ENCODE measurements around the gene ZNF580. TPM values are rescaled to one million over a fixed set of nuclear protein-coding genes. Genes with fewer than 3 reads are reported as not detected.

Gene ZNF580
- total and polyA plus RNA-seq, 10 of the 15 experiments (the other 5 are each of a cell fraction or from before 2014, with no cell fraction given) = 2.3 to 31.8 (median 10.0) TPM

GRCh38 chr19:55605637-55606470, 34.9 kb upstream of the ZNF580 start, which contains the start of gene ZNF865 (continued):
- TF ChIP-seq FOXK2 (IDR thresholded peaks at IDR 0.05) (no peak), CREM (IDR thresholded peaks at IDR 0.05; ENCODE audit: low read depth) (0 out of 2 replicates have a peak, but pooled peaks have one; percentile 29), SMARCA5 (IDR thresholded peaks at IDR 0.05) (peak; percentile 67; the same call in 1 of the 2 replicates), JUNB (IDR thresholded peaks at IDR 0.05) (peak; percentile 33; the same call in 1 of the 2 replicates), TARDBP (IDR thresholded peaks at IDR 0.05; ENCODE audit: borderline replicate concordance) (no peak), NR2F1 (conservative IDR thresholded peaks at IDR 0.05) (no peak), HDGF (IDR thresholded peaks at IDR 0.05) (no peak), MYC (IDR thresholded peaks at IDR 0.05; ENCODE audit: insufficient read depth, insufficient read length, insufficient replicate concordance, low read length, severe bottlenecking) (no peak), PBX3 (IDR thresholded peaks at IDR 0.05; ENCODE audit: insufficient replicate concordance, low read depth, low read length) (no peak), SREBF2 (IDR thresholded peaks at IDR 0.05; ENCODE audit: low read length) (no peak), BHLHE40 (IDR thresholded peaks at IDR 0.05; ENCODE audit: borderline replicate concordance in 1 of 2, low read depth in 2 of 2, low read length in 1 of 2) (0 out of 4 replicates have a peak, but pooled peaks of 1 of the 2 experiments have one; percentile 16), MTA2 (IDR thresholded peaks at IDR 0.05; ENCODE audit: low read depth) (peak; percentile 49), SMAD5 (IDR thresholded peaks at IDR 0.05; ENCODE audit: low read depth) (no peak), PML (IDR thresholded peaks at IDR 0.05; ENCODE audit: low read length) (peak; percentile 35; the same call in 1 of the 2 replicates), PAX8 (IDR thresholded peaks at IDR 0.05) (no peak), POLR2AphosphoS2 (IDR thresholded peaks at IDR 0.05; ENCODE audit: low read depth, low read length) (no peak), ASH2L (IDR thresholded peaks at IDR 0.05; ENCODE audit: borderline replicate concordance, low read depth) (no peak), CEBPB (IDR thresholded peaks at IDR 0.05; ENCODE audit: borderline replicate concordance in 1 of 2, low read depth in 2 of 2, low read length in 2 of 2) (no peak), MLLT1 (IDR thresholded peaks at IDR 0.05) (no peak), YBX1 (IDR thresholded peaks at IDR 0.05) (no peak), RAD21 (IDR thresholded peaks at IDR 0.05; ENCODE audit: insufficient read depth, low read depth, low read length) (peak; percentile 69), E2F4 (IDR thresholded peaks at IDR 0.05; ENCODE audit: low read depth, low read length) (no peak), HDAC6 (IDR thresholded peaks at IDR 0.05; ENCODE audit: unreplicated experiment) (no peak), NKRF (conservative IDR thresholded peaks at IDR 0.05) (0 out of 2 replicates have a peak, but pooled peaks have one; percentile 29)
